Measurements from ENCODE around the gene RAD51.

RAD51 gene

DNA sequence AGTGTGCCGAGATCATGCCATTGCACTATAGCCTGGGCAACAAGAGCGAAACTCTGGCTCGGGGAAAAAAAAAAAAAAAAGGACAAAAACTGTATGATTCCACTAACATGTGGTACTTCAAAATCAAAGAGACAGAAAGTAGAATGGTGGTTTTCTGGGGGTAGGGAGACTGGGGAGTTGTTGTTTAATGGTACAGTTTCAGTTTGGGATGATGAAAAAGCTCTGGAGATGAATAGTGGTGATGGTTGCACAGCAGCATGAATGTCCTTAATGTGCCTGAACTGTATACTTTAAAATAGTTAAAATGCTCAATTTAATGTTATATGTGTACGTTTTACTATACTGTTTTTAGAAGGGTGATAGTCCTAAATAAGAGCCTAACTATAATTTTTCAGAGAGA, 27.4 kb downstream of the RAD51 start:
- Histone ChIP-seq H3K4me2 (ENCODE audit: insufficient read depth, low read length) (no peak overlapping the region), H3K9me3 (ENCODE audit: insufficient read depth, low read length, severe bottlenecking) (no peaks in the 10 kb centered on the region), H3K9ac (ENCODE audit: low read depth, low read length) (no peak overlapping the region), H3K27ac (ENCODE audit: low read length) (no peak overlapping the region), H3K27me3 (ENCODE audit: insufficient read depth, low read length, poor library complexity) (no peaks in the 10 kb centered on the region), H3K4me1 (ENCODE audit: insufficient read depth, low read length) (no peaks in the 10 kb centered on the region), H3K36me3 (ENCODE audit: insufficient read depth, low read length) (peaks cover 69% of the 10 kb centered on the region), H2AFZ (ENCODE audit: low read depth, low read length) (no peak overlapping the region), H3K4me3 (ENCODE audit: low read depth in 1 of 2, low read length in 2 of 2) (no peak overlapping the region), H4K20me1 (ENCODE audit: insufficient read depth, low read length) (no peaks in the 10 kb centered on the region), H3K79me2 (ENCODE audit: insufficient read depth, low read length) (0 out of 2 replicates have a peak, but pooled peaks cover 12% of the 10 kb centered on the region)
- ATAC-seq (ENCODE audit: insufficient read depth, low read depth) (no peak), DNase-seq (no peak)
- TF ChIP-seq EZH2 (IDR thresholded peaks at IDR 0.05; ENCODE audit: borderline replicate concordance, low read depth, low read length, severe bottlenecking), result no peak

DNA sequence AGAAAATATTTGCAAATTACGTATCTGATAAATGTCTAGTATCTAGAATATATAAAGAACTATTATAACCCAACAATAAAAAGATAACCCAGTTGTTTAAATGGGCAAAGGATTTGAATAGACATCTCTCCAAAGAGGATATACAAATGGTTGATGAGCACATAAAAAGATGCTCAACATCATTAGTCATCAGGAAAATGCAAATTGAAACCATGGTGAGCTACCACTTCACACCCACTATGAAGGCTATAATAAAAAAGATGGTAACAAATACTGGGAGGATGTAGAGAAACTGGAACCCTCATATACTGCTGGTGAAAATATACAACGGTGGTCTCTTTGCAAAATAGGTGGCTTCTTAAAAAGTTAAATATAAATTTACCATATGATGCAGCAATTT, 28.0 kb downstream of the RAD51 start:
- Histone ChIP-seq H3K27ac (ENCODE audit: low read length) (no peak overlapping the region), H3K9ac (ENCODE audit: low read depth, low read length) (no peak overlapping the region), H3K4me1 (ENCODE audit: insufficient read depth, low read length) (no peaks in the 10 kb centered on the region), H3K27me3 (ENCODE audit: insufficient read depth, low read length, poor library complexity) (no peaks in the 10 kb centered on the region), H3K4me3 (ENCODE audit: low read depth in 1 of 2, low read length in 2 of 2) (no peak overlapping the region), H3K9me3 (ENCODE audit: insufficient read depth, low read length, severe bottlenecking) (no peaks in the 10 kb centered on the region), H3K79me2 (ENCODE audit: insufficient read depth, low read length) (0 out of 2 replicates have a peak, but pooled peaks cover 10% of the 10 kb centered on the region), H2AFZ (ENCODE audit: low read depth, low read length) (no peak overlapping the region), H3K4me2 (ENCODE audit: insufficient read depth, low read length) (no peak overlapping the region), H4K20me1 (ENCODE audit: insufficient read depth, low read length) (no peaks in the 10 kb centered on the region), H3K36me3 (ENCODE audit: insufficient read depth, low read length) (peaks cover 69% of the 10 kb centered on the region)
- ATAC-seq (ENCODE audit: insufficient read depth, low read depth) (no peak), DNase-seq (no peak)
- TF ChIP-seq, protein P1, sequence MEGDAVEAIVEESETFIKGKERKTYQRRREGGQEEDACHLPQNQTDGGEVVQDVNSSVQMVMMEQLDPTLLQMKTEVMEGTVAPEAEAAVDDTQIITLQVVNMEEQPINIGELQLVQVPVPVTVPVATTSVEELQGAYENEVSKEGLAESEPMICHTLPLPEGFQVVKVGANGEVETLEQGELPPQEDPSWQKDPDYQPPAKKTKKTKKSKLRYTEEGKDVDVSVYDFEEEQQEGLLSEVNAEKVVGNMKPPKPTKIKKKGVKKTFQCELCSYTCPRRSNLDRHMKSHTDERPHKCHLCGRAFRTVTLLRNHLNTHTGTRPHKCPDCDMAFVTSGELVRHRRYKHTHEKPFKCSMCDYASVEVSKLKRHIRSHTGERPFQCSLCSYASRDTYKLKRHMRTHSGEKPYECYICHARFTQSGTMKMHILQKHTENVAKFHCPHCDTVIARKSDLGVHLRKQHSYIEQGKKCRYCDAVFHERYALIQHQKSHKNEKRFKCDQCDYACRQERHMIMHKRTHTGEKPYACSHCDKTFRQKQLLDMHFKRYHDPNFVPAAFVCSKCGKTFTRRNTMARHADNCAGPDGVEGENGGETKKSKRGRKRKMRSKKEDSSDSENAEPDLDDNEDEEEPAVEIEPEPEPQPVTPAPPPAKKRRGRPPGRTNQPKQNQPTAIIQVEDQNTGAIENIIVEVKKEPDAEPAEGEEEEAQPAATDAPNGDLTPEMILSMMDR (IDR thresholded peaks at IDR 0.05; ENCODE audit: borderline replicate concordance, extremely low read depth, low read length, poor library complexity, severe bottlenecking), result no peak
- TF ChIP-seq EZH2 (IDR thresholded peaks at IDR 0.05; ENCODE audit: borderline replicate concordance, low read depth, low read length, severe bottlenecking), result no peak

DNA sequence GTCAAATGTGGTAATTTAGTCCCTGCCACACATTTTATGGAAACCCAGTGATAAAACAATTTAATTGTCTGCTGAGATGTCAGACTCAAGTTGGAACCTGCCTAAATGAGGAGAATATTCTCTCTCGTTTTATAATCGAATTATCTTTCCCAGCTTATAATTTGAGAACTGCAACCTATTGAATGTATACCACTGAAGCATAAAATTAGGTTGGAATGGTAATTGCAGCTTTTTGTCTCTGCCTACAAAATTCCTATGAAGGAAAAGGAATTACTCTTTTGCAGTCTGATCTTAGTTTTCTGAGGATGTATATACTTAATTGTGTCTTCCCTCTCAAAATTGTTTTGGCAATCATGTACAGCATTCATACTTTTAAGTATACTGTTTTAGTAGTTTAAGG, 28.9 kb downstream of the RAD51 start:
- Histone ChIP-seq H3K36me3 (ENCODE audit: insufficient read depth, low read length) (peaks cover 69% of the 10 kb centered on the region), H3K9me3 (ENCODE audit: insufficient read depth, low read length, severe bottlenecking) (no peaks in the 10 kb centered on the region), H3K4me2 (ENCODE audit: insufficient read depth, low read length) (no peak overlapping the region), H3K27me3 (ENCODE audit: insufficient read depth, low read length, poor library complexity) (no peaks in the 10 kb centered on the region), H2AFZ (ENCODE audit: low read depth, low read length) (no peak overlapping the region), H3K27ac (ENCODE audit: low read length) (no peak overlapping the region), H3K9ac (ENCODE audit: low read depth, low read length) (no peak overlapping the region), H4K20me1 (ENCODE audit: insufficient read depth, low read length) (no peaks in the 10 kb centered on the region), H3K4me1 (ENCODE audit: insufficient read depth, low read length) (no peaks in the 10 kb centered on the region), H3K79me2 (ENCODE audit: insufficient read depth, low read length) (0 out of 2 replicates have a peak, but pooled peaks cover 8% of the 10 kb centered on the region), H3K4me3 (ENCODE audit: low read depth in 1 of 2, low read length in 2 of 2) (no peak overlapping the region)
- no peak for TF ChIP-seq EZH2 (IDR thresholded peaks at IDR 0.05; ENCODE audit: borderline replicate concordance, low read depth, low read length, severe bottlenecking)
- TF ChIP-seq, protein P1 (IDR thresholded peaks at IDR 0.05; ENCODE audit: borderline replicate concordance, extremely low read depth, low read length, poor library complexity, severe bottlenecking), result no peak
- DNase-seq (no peak), ATAC-seq (ENCODE audit: insufficient read depth, low read depth) (no peak)

DNA sequence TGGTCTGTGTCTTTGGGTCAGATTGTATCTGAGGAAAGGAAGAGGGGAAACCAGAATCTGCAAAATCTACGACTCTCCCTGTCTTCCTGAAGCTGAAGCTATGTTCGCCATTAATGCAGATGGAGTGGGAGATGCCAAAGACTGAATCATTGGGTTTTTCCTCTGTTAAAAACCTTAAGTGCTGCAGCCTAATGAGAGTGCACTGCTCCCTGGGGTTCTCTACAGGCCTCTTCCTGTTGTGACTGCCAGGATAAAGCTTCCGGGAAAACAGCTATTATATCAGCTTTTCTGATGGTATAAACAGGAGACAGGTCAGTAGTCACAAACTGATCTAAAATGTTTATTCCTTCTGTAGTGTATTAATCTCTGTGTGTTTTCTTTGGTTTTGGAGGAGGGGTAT, 36.1 kb downstream of the RAD51 start:
- Histone ChIP-seq H3K79me2 (ENCODE audit: insufficient read depth, low read length) (no peaks in the 10 kb centered on the region), H3K9me3 (ENCODE audit: insufficient read depth, low read length, severe bottlenecking) (no peaks in the 10 kb centered on the region), H3K27me3 (ENCODE audit: insufficient read depth, low read length, poor library complexity) (no peaks in the 10 kb centered on the region), H2AFZ (ENCODE audit: low read depth, low read length) (no peak overlapping the region), H3K4me2 (ENCODE audit: insufficient read depth, low read length) (no peak overlapping the region), H3K36me3 (ENCODE audit: insufficient read depth, low read length) (peaks cover 80% of the 10 kb centered on the region), H3K27ac (ENCODE audit: low read length) (no peak overlapping the region), H3K4me3 (ENCODE audit: low read depth in 1 of 2, low read length in 2 of 2) (no peak overlapping the region), H3K9ac (ENCODE audit: low read depth, low read length) (no peak overlapping the region), H4K20me1 (ENCODE audit: insufficient read depth, low read length) (no peaks in the 10 kb centered on the region), H3K4me1 (ENCODE audit: insufficient read depth, low read length) (no peaks in the 10 kb centered on the region)
- DNase-seq, result no peak
- no peak for ATAC-seq (ENCODE audit: insufficient read depth, low read depth)
- no peak for TF ChIP-seq EZH2 (IDR thresholded peaks at IDR 0.05; ENCODE audit: borderline replicate concordance, low read depth, low read length, severe bottlenecking)
- TF ChIP-seq, protein P1 (IDR thresholded peaks at IDR 0.05; ENCODE audit: borderline replicate concordance, extremely low read depth, low read length, poor library complexity, severe bottlenecking), result no peak
